Adrenal gland (tissue), 12 donors: Measurements from ENCODE around the gene FOXA3. TPM values are rescaled to one million over a fixed set of nuclear protein-coding genes. Genes with fewer than 3 reads are reported as not detected.

Experiments used
- DNase-seq, 7 donors: peaks; one replicate each; pipeline ENCODE4 v3.0.0-alpha.2; 2019 to 2020
- H3K27ac ChIP-seq, 5 donors: fragments of 200-600 bp; sonication (generic) in 4 of 5; 1 replicate in 3 of 5; 2 replicates in 2 of 5; pipeline versions ENCODE4 v1.5.1 to v1.8.0; 2016 to 2020; ENCODE audit warnings: mild to moderate bottlenecking in 1 of 5
- H3K27me3 ChIP-seq: fragments of 200-600 bp; 2 replicates; pipeline ENCODE4 v1.8.0; 2021
- H3K36me3 ChIP-seq, 2 donors: fragments of 200-600 bp; replicated peaks in 1 of 2; 1 replicate in 1 of 2; 2 replicates in 1 of 2; pipeline versions ENCODE4 v1.5.1 to v1.8.0; 2018 to 2022
- H3K4me1 ChIP-seq, 2 donors: fragments of 200-600 bp; replicated peaks in 1 of 2; 1 replicate in 1 of 2; 2 replicates in 1 of 2; pipeline versions ENCODE4 v1.5.1 to v1.8.0; 2018 to 2021
- H3K4me3 ChIP-seq, 4 donors: fragments of 200-600 bp; sonication (generic) in 3 of 4; one replicate each; pipeline ENCODE4 v1.5.1; 2016 to 2018
- H3K9me3 ChIP-seq, 3 donors: fragments of 200-600 bp; sonication (generic) in 1 of 3; replicated peaks in 1 of 3; 1 replicate in 2 of 3; 2 replicates in 1 of 3; pipeline versions ENCODE4 v1.5.1 to v1.8.0; 2016 to 2021
- POLR2A ChIP-seq, 2 donors: fragments of 450-650 bp; IDR thresholded peaks; one replicate each; pipeline ENCODE4 v1.6.1; 2017; ENCODE audit warnings: antibody characterized with exemption in 2 of 2, mild to moderate bottlenecking in 2 of 2, moderate library complexity in 1 of 2
- WGBS, 4 donors: extraction: QIAGEN DNeasy Blood & Tissue Kit in 2 of 4; methylation state at CpG; one replicate each; pipeline versions ENCODE4 v1.1.5 to v1.1.7; 2013 to 2017; 5-methylcytosine and 5-hydroxymethylcytosine counted together
- intact Hi-C, 2 donors: fragments of 100-400 bp; cut with DNase I; formaldehyde crosslinking; loops; one replicate each; pipeline versions ENCODE4 v1.14.1 to v1.15.0; 2022 to 2023
- polyA plus RNA-seq, 3 donors: library from polyadenylated mRNA; stranded (reverse); fragments of 200-250 nt in 2 of 3; fragments of 350-450 nt in 1 of 3; fragmentation: Illumina TruSeq in 1 of 3; extraction: RNeasy Lipid Tissue Mini Kit (QIAGEN cat#74804) in 1 of 3; gene quantifications; one replicate each; pipeline ENCODE4 v1.2.3, GENCODE V29; 2013 to 2014
- total RNA-seq, 9 donors: library from RNA; depleted of rRNA in 4 of 9; stranded (reverse); fragments of >200 nt in 4 of 9; fragments of 120-200 nt in 1 of 9; fragmentation: NEBNext Ultra II Directional in 1 of 9; extraction: Animal tissue kit (Norgen Biotek cat#: 25700) in 1 of 9; gene quantifications; one replicate each; pipeline versions ENCODE4 v1.1.0 to v1.2.4, GENCODE V29; 2013 to 2023
- TF ChIP-seq, protein P1 (sequence below), 6 experiments: fragments of 450-650 bp in 4 of 6; fragments of 200-600 bp in 2 of 6; sonication (generic) in 1 of 6; IDR thresholded peaks; 1 replicate in 5 of 6; 2 replicates in 1 of 6; pipeline versions ENCODE4 v1.5.1 to v1.8.0; 2016 to 2021; ENCODE audit warnings: antibody characterized with exemption in 6 of 6, mild to moderate bottlenecking in 2 of 6, moderate library complexity in 1 of 6
- donor health status: healthy with polysubstance abuse.
- donor health status: Bipolar disorder and iron deficiency.
- donor health status: DM: yes; HTN: yes; CAD: no.
- donor health status: DM: no; HTN: no; CAD: no.
- donor health status: DM: no; HTN: no; CAD: no.
- donor health status: DM: yes; HTN: yes; CAD: no.

Gene FOXA3
- total and polyA plus RNA-seq, 12 donors, result 0.03 to 0.94 TPM; not detected in 10

DNA sequence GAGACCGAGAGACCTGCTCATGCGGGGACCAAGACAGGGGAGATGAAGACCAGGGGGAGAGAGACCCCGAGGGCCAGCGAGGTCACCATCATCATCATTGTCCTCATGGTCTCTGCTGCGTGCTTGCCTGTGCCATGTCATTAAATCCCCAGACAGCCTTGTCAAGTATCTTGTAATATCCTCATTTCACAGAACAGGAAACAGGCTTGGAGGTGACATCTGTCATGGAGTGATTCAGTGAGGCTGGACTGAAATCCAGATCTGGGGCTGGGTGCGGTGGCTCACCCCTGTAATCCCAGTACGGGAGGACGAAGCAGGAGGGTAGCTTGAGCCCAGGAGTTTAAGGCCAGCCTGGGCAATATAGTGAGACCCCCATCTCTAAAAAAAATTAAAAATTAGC is 56.3 kb downstream of the FOXA3 start:
- H3K4me1 ChIP-seq, result no peaks in the 10 kb centered on the region
- TF ChIP-seq POLR2A (IDR thresholded peaks at IDR 0.05), result no peak
- TF ChIP-seq, protein P1, sequence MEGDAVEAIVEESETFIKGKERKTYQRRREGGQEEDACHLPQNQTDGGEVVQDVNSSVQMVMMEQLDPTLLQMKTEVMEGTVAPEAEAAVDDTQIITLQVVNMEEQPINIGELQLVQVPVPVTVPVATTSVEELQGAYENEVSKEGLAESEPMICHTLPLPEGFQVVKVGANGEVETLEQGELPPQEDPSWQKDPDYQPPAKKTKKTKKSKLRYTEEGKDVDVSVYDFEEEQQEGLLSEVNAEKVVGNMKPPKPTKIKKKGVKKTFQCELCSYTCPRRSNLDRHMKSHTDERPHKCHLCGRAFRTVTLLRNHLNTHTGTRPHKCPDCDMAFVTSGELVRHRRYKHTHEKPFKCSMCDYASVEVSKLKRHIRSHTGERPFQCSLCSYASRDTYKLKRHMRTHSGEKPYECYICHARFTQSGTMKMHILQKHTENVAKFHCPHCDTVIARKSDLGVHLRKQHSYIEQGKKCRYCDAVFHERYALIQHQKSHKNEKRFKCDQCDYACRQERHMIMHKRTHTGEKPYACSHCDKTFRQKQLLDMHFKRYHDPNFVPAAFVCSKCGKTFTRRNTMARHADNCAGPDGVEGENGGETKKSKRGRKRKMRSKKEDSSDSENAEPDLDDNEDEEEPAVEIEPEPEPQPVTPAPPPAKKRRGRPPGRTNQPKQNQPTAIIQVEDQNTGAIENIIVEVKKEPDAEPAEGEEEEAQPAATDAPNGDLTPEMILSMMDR (IDR thresholded peaks at IDR 0.05), result no peak
- no peak overlapping the region for H3K4me3 ChIP-seq
- H3K9me3 ChIP-seq, result no peaks in the 10 kb centered on the region
- H3K27ac ChIP-seq, result no peak overlapping the region
- DNase-seq, result no peak
- no peaks in the 10 kb centered on the region for H3K27me3 ChIP-seq
- intact Hi-C loops, result no loop called here
- no peaks in the 10 kb centered on the region for H3K36me3 ChIP-seq
- WGBS, 4 donors, result 62 to 76% (median 68%) methylated on average over 8 of the region's 8 CpGs

DNA sequence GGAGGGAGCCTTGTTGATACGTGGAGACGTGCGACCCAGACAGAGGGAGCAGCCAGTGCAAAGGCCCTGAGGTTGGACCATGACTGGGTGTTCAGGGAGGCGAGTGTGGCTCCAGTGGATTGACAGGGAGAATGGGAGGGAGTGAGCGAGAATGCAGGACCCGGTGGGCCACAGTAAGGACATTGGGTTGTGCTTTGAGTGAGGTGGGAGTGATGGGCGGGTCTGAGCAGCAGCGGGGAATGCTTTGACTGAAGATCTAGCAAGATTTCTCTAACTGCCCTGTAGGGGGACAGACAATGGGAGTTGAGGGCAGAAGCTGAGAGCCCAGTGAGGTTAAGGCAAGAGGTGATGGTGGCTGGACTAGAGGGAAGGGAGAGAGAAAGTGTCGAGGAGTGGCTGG is 58.2 kb downstream of the FOXA3 start:
- TF ChIP-seq, protein P1 (IDR thresholded peaks at IDR 0.05), result no peak
- TF ChIP-seq POLR2A (IDR thresholded peaks at IDR 0.05), result no peak
- Histone ChIP-seq H3K36me3 (no peaks in the 10 kb centered on the region), H3K4me1 (no peaks in the 10 kb centered on the region), H3K27me3 (no peaks in the 10 kb centered on the region), H3K4me3 (no peak overlapping the region), H3K9me3 (no peaks in the 10 kb centered on the region), H3K27ac (no peak overlapping the region)
- no peak for DNase-seq
- WGBS, 4 donors, result 54 to 73% (median 72%) methylated on average over 9 of the region's 9 CpGs
- intact Hi-C loops, result no loop called here

Other genes with a start within 250 kb of the FOXA3 start
- 100 to 1,000 TPM in 4 of 9 donors, 10 to 100 TPM in 5; 20.7 to 139 (median 93.2) TPM for gene EML2, start 224.9 kb upstream of the FOXA3 start, total RNA-seq
- 10 to 100 TPM; 22.8 to 88.9 (median 78.9) TPM for gene EML2, start 224.9 kb upstream of the FOXA3 start, polyA plus RNA-seq
- gene GIPR, start 196.1 kb upstream of the FOXA3 start, total RNA-seq, result 1 to 10 TPM in 1 of 9 donors, under 1 TPM in 5, not detected in 3; 0.28 to 1.3 (median 0.70) TPM
- 1 to 10 TPM in 1 of 3 donors, under 1 TPM in 1, not detected in 1; 0.80 to 1.8 TPM for gene GIPR, start 196.1 kb upstream of the FOXA3 start, polyA plus RNA-seq
- 100 to 1,000 TPM; 179 to 473 (median 318) TPM for gene SNRPD2, start 172.4 kb upstream of the FOXA3 start, total RNA-seq
- gene SNRPD2, start 172.4 kb upstream of the FOXA3 start, polyA plus RNA-seq, result 100 to 1,000 TPM; 233 to 440 (median 329) TPM
- gene QPCTL, start 171.7 kb upstream of the FOXA3 start, total RNA-seq, result 10 to 100 TPM in 4 of 9 donors, 1 to 10 TPM in 5; 2.8 to 14.4 (median 9.8) TPM
- gene QPCTL, start 171.7 kb upstream of the FOXA3 start, polyA plus RNA-seq, result 10 to 100 TPM in 2 of 3 donors, 1 to 10 TPM in 1; 5.2 to 17.2 (median 14.1) TPM
- 10 to 100 TPM in 7 of 9 donors, 1 to 10 TPM in 2; 5.2 to 25.6 (median 11.6) TPM for gene FBXO46, start 133.4 kb upstream of the FOXA3 start, total RNA-seq
- gene FBXO46, start 133.4 kb upstream of the FOXA3 start, polyA plus RNA-seq, result 10 to 100 TPM in 1 of 3 donors, 1 to 10 TPM in 2; 3.2 to 19.5 (median 9.1) TPM
- under 1 TPM in 1 of 9 donors, not detected in 8; 0.06 TPM for gene MEIOSIN, start 130.9 kb upstream of the FOXA3 start, total RNA-seq
- under 1 TPM in 2 of 3 donors, not detected in 1; 0.03 to 0.05 TPM for gene MEIOSIN, start 130.9 kb upstream of the FOXA3 start, polyA plus RNA-seq
- 10 to 100 TPM in 8 of 9 donors, 1 to 10 TPM in 1; 7.5 to 67.6 (median 24.4) TPM for gene SIX5, start 95.1 kb upstream of the FOXA3 start, total RNA-seq
- 10 to 100 TPM in 2 of 3 donors, 1 to 10 TPM in 1; 6.2 to 69.1 (median 32.9) TPM for gene SIX5, start 95.1 kb upstream of the FOXA3 start, polyA plus RNA-seq
- 100 to 1,000 TPM in 6 of 9 donors, 10 to 100 TPM in 3; 89.1 to 197 (median 121) TPM for gene DMPK, start 81.8 kb upstream of the FOXA3 start, total RNA-seq
- gene DMPK, start 81.8 kb upstream of the FOXA3 start, polyA plus RNA-seq, result 100 to 1,000 TPM in 2 of 3 donors, 10 to 100 TPM in 1; 76.8 to 748 (median 185) TPM
- gene DMWD, start 71.5 kb upstream of the FOXA3 start, total RNA-seq, result 10 to 100 TPM; 13.2 to 59.5 (median 35.5) TPM
- gene DMWD, start 71.5 kb upstream of the FOXA3 start, polyA plus RNA-seq, result 10 to 100 TPM; 14.2 to 91.5 (median 16.7) TPM
- under 1 TPM in 3 of 9 donors, not detected in 6; 0.06 to 0.17 (median 0.14) TPM for gene RSPH6A, start 49.0 kb upstream of the FOXA3 start, total RNA-seq
- under 1 TPM in 1 of 3 donors, not detected in 2; 0.24 TPM for gene RSPH6A, start 49.0 kb upstream of the FOXA3 start, polyA plus RNA-seq
- gene SYMPK, start 1.2 kb upstream of the FOXA3 start, total RNA-seq, result 10 to 100 TPM; 32.2 to 64.8 (median 46.5) TPM
- gene SYMPK, start 1.2 kb upstream of the FOXA3 start, polyA plus RNA-seq, result 100 to 1,000 TPM in 2 of 3 donors, 10 to 100 TPM in 1; 44.5 to 313 (median 127) TPM
- gene IRF2BP1, start 21.8 kb downstream of the FOXA3 start, total RNA-seq, result 10 to 100 TPM; 18.3 to 57.0 (median 37.6) TPM
- gene IRF2BP1, start 21.8 kb downstream of the FOXA3 start, polyA plus RNA-seq, result 10 to 100 TPM in 2 of 3 donors, 1 to 10 TPM in 1; 3.8 to 23.0 (median 18.3) TPM
- 10 to 100 TPM in 1 of 9 donors, 1 to 10 TPM in 8; 2.1 to 14.3 (median 7.2) TPM for gene MYPOP, start 38.3 kb downstream of the FOXA3 start, total RNA-seq
- gene MYPOP, start 38.3 kb downstream of the FOXA3 start, polyA plus RNA-seq, result 10 to 100 TPM in 1 of 3 donors, 1 to 10 TPM in 2; 5.4 to 10.1 (median 6.6) TPM
- gene NANOS2, start 50.5 kb downstream of the FOXA3 start, total RNA-seq, result not detected
- gene NANOS2, start 50.5 kb downstream of the FOXA3 start, polyA plus RNA-seq, result not detected
- 1 to 10 TPM in 6 of 9 donors, under 1 TPM in 3; 0.54 to 6.7 (median 2.2) TPM for gene NOVA2, start 109.5 kb downstream of the FOXA3 start, total RNA-seq
- gene NOVA2, start 109.5 kb downstream of the FOXA3 start, polyA plus RNA-seq, result 10 to 100 TPM in 1 of 3 donors, 1 to 10 TPM in 2; 2.2 to 10.8 (median 2.5) TPM
- gene CCDC61, start 131.1 kb downstream of the FOXA3 start, total RNA-seq, result 10 to 100 TPM in 6 of 9 donors, 1 to 10 TPM in 3; 3.3 to 29.6 (median 14.0) TPM
- gene CCDC61, start 131.1 kb downstream of the FOXA3 start, polyA plus RNA-seq, result 10 to 100 TPM in 2 of 3 donors, 1 to 10 TPM in 1; 2.8 to 45.9 (median 24.3) TPM
- gene PGLYRP1, start 158.7 kb downstream of the FOXA3 start, total RNA-seq, result under 1 TPM in 1 of 9 donors, not detected in 8; 0.17 TPM
- gene PGLYRP1, start 158.7 kb downstream of the FOXA3 start, polyA plus RNA-seq, result under 1 TPM in 1 of 3 donors, not detected in 2; 0.17 TPM
- under 1 TPM in 3 of 9 donors, not detected in 6; 0.11 to 0.44 (median 0.34) TPM for gene IGFL4, start 176.7 kb downstream of the FOXA3 start, total RNA-seq
- gene IGFL4, start 176.7 kb downstream of the FOXA3 start, polyA plus RNA-seq, result 1 to 10 TPM in 1 of 3 donors, under 1 TPM in 2; 0.20 to 1.7 (median 0.24) TPM